Measurements from ENCODE around the gene SDCBP2.

DNA sequence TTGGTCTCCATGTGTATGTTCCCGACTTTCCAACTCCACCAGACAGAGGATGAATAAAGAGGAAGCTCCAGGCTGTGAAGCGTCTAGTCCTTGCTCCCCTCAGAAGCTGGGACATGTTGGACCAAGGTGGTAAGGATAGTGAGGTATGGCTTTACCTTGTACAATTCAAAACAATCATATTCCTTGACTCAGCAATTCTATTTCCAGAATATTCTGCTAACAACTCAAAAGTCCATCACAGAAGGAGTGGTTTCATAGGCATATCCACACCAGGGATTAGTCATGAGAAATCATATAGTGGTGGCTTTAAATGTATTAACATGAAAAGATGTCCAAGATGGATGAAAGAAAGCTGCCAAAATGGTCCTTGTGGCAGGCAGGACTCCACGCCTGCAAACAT is 44.1 kb upstream of the SDCBP2 start:
- TF ChIP-seq, protein P1, sequence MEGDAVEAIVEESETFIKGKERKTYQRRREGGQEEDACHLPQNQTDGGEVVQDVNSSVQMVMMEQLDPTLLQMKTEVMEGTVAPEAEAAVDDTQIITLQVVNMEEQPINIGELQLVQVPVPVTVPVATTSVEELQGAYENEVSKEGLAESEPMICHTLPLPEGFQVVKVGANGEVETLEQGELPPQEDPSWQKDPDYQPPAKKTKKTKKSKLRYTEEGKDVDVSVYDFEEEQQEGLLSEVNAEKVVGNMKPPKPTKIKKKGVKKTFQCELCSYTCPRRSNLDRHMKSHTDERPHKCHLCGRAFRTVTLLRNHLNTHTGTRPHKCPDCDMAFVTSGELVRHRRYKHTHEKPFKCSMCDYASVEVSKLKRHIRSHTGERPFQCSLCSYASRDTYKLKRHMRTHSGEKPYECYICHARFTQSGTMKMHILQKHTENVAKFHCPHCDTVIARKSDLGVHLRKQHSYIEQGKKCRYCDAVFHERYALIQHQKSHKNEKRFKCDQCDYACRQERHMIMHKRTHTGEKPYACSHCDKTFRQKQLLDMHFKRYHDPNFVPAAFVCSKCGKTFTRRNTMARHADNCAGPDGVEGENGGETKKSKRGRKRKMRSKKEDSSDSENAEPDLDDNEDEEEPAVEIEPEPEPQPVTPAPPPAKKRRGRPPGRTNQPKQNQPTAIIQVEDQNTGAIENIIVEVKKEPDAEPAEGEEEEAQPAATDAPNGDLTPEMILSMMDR (IDR thresholded peaks at IDR 0.05), result no peak
- TF ChIP-seq POLR2AphosphoS5 (IDR thresholded peaks at IDR 0.05), result no peak
- no peak for TF ChIP-seq POLR2A (IDR thresholded peaks at IDR 0.05)

All from prostate gland (tissue), 2 donors.